ENCODE results near the gene FBLN1.

The FBLN1 gene

GRCh38 chr22:45632791-45633515 lies 130.3 kb downstream of the FBLN1 start:
- H3K4me3 ChIP-seq (ENCODE audit: low read length) = no peak overlapping the region
- TF ChIP-seq CTCF (conservative IDR thresholded peaks at IDR 0.05; ENCODE audit: low read length) = no peak
- no peak for DNase-seq (ENCODE audit: low read depth)

GRCh38 chr22:45636683-45637082 lies 134.0 kb downstream of the FBLN1 start:
- no peak overlapping the region for H3K4me3 ChIP-seq (ENCODE audit: low read length)
- TF ChIP-seq CTCF (conservative IDR thresholded peaks at IDR 0.05; ENCODE audit: low read length) = no peak
- no peak for DNase-seq (ENCODE audit: low read depth)

- no peak for TF ChIP-seq CTCF (conservative IDR thresholded peaks at IDR 0.05; ENCODE audit: low read length)
- no peak for DNase-seq (ENCODE audit: low read depth)
- no peak overlapping the region for H3K4me3 ChIP-seq (ENCODE audit: low read length)
These were observed 135.5 kb downstream of the FBLN1 start for GRCh38 chr22:45638197-45638596.

- peak; percentile 54 for DNase-seq (ENCODE audit: low read depth)
- TF ChIP-seq CTCF (conservative IDR thresholded peaks at IDR 0.05; ENCODE audit: low read length) = peak; percentile 8; the same call in 1 of the 2 replicates
- no peak overlapping the region for H3K4me3 ChIP-seq (ENCODE audit: low read length)
These were observed 136.4 kb downstream of the FBLN1 start for GRCh38 chr22:45638834-45639746.

- H3K4me3 ChIP-seq (ENCODE audit: low read length) = no peak overlapping the region
- DNase-seq (ENCODE audit: low read depth) = no peak
- TF ChIP-seq CTCF (conservative IDR thresholded peaks at IDR 0.05; ENCODE audit: low read length) = no peak
These were observed 137.0 kb downstream of the FBLN1 start for GRCh38 chr22:45639747-45640102.

GRCh38 chr22:45640291-45640940 lies 137.7 kb downstream of the FBLN1 start:
- no peak for DNase-seq (ENCODE audit: low read depth)
- H3K4me3 ChIP-seq (ENCODE audit: low read length) = no peak overlapping the region
- no peak for TF ChIP-seq CTCF (conservative IDR thresholded peaks at IDR 0.05; ENCODE audit: low read length)

Measured in AG10803 (cell line).